ENCODE data around the gene HLA-DOA.
A peak's percentile ranks its signal among the peaks of the same experiment; 100 is the strongest.

HLA-DOA gene

GRCh38 chr6:33008944-33009861, at the start of gene HLA-DOA:
Gene HLA-DOA (minus strand): TSS chr6:33009591.
- peak; percentile 39 for DNase-seq (ENCODE audit: low spot score)

GRCh38 chr6:33057222-33058150, 48.1 kb upstream of the HLA-DOA start:
- no peak for DNase-seq (ENCODE audit: low spot score)

- DNase-seq (ENCODE audit: low spot score): no peak
Measured at GRCh38 chr6:33053230-33053629, 43.8 kb upstream of the HLA-DOA start.

GRCh38 chr6:33052627-33053026, 43.2 kb upstream of the HLA-DOA start:
- no peak for DNase-seq (ENCODE audit: low spot score)

GRCh38 chr6:33050014-33050810, 40.8 kb upstream of the HLA-DOA start:
- no peak for DNase-seq (ENCODE audit: low spot score)

GRCh38 chr6:33049323-33050013, 40.1 kb upstream of the HLA-DOA start:
- DNase-seq (ENCODE audit: low spot score): no peak

- no peak for DNase-seq (ENCODE audit: low spot score)
Measured at GRCh38 chr6:33040157-33040556, 30.8 kb upstream of the HLA-DOA start.

GRCh38 chr6:33036535-33036934, 27.1 kb upstream of the HLA-DOA start:
- DNase-seq (ENCODE audit: low spot score): no peak

- DNase-seq (ENCODE audit: low spot score): no peak
Measured at GRCh38 chr6:33034554-33034953, 25.2 kb upstream of the HLA-DOA start.

- DNase-seq (ENCODE audit: low spot score): no peak
Measured at GRCh38 chr6:33030245-33030644, 20.9 kb upstream of the HLA-DOA start.

GRCh38 chr6:33029328-33030184, 20.2 kb upstream of the HLA-DOA start:
- DNase-seq (ENCODE audit: low spot score): peak; percentile 10

GRCh38 chr6:33028220-33028849, 18.9 kb upstream of the HLA-DOA start:
- DNase-seq (ENCODE audit: low spot score): no peak

- DNase-seq (ENCODE audit: low spot score): no peak
Measured at GRCh38 chr6:33024521-33024920, 15.1 kb upstream of the HLA-DOA start.

- DNase-seq (ENCODE audit: low spot score): no peak
Measured at GRCh38 chr6:33023536-33023935, 14.1 kb upstream of the HLA-DOA start.

- no peak for DNase-seq (ENCODE audit: low spot score)
Measured at GRCh38 chr6:33021917-33022316, 12.5 kb upstream of the HLA-DOA start.

- DNase-seq (ENCODE audit: low spot score): no peak
Measured at GRCh38 chr6:33019372-33019771, 10.0 kb upstream of the HLA-DOA start.

GRCh38 chr6:33018904-33019303, 9.5 kb upstream of the HLA-DOA start:
- DNase-seq (ENCODE audit: low spot score): peak; percentile 21

GRCh38 chr6:33018418-33018817, 9.0 kb upstream of the HLA-DOA start:
- no peak for DNase-seq (ENCODE audit: low spot score)

- DNase-seq (ENCODE audit: low spot score): no peak
Measured at GRCh38 chr6:33017694-33018353, 8.4 kb upstream of the HLA-DOA start.
